AG09319 (cell line): ENCODE results near the gene CEACAM3.

ENCODE experiments used
- DNase-seq: peaks from one replicate; pipeline ENCODE4 v3.0.0-alpha.2; 2010; ENCODE audit warnings: low read depth; ENCODE audit errors: extremely low read depth
- TF ChIP-seq, protein P1 (sequence below): IDR thresholded peaks from 2 replicates; pipeline ENCODE4 v1.5.1; 2011; ENCODE audit warnings: low read depth, mild to moderate bottlenecking, inconsistent platforms, low read length, moderate library complexity

The CEACAM3 gene

DNA sequence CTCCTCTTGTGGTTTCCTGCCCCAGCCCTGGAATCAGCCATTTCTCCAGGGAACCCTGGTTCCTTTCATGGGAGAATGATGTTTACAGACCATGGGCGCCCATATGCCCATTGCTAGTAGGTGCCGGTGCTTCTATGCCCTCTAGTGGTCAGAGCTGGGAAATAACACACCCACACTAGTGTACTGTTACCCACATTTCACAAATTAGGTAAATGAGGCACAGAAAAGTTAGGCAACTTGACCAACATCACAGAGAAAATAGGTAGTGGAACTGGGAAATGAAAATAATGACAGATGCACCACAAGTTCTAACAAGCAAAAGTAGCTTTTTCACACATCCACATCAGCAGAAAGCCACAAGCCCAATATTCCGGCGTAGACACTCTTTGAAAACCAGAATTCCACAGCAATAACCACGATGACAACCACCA is 1.3 kb upstream of the CEACAM3 start:
- no peak for DNase-seq
- TF ChIP-seq, protein P1, sequence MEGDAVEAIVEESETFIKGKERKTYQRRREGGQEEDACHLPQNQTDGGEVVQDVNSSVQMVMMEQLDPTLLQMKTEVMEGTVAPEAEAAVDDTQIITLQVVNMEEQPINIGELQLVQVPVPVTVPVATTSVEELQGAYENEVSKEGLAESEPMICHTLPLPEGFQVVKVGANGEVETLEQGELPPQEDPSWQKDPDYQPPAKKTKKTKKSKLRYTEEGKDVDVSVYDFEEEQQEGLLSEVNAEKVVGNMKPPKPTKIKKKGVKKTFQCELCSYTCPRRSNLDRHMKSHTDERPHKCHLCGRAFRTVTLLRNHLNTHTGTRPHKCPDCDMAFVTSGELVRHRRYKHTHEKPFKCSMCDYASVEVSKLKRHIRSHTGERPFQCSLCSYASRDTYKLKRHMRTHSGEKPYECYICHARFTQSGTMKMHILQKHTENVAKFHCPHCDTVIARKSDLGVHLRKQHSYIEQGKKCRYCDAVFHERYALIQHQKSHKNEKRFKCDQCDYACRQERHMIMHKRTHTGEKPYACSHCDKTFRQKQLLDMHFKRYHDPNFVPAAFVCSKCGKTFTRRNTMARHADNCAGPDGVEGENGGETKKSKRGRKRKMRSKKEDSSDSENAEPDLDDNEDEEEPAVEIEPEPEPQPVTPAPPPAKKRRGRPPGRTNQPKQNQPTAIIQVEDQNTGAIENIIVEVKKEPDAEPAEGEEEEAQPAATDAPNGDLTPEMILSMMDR: peak; percentile 79

DNA sequence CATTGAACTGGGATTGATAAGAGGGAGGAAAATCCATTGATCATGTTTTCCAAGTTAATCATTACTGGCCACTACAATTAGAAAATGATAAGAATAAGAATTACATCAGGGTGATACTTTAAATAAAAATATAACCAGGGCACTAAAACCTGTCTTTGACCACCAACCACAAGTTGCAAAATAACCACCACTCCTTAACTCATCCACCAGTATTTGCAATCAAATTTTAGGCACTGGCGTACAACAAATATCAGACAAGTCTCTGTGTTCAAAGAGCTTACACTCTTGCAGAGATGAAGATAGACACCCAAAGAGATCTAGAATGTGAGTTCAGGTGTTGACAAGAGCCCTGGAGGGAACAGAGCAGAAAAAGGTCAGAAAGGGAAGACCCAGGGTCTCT is 514 bp downstream of the CEACAM3 start:
- TF ChIP-seq, protein P1: no peak
- no peak for DNase-seq

DNA sequence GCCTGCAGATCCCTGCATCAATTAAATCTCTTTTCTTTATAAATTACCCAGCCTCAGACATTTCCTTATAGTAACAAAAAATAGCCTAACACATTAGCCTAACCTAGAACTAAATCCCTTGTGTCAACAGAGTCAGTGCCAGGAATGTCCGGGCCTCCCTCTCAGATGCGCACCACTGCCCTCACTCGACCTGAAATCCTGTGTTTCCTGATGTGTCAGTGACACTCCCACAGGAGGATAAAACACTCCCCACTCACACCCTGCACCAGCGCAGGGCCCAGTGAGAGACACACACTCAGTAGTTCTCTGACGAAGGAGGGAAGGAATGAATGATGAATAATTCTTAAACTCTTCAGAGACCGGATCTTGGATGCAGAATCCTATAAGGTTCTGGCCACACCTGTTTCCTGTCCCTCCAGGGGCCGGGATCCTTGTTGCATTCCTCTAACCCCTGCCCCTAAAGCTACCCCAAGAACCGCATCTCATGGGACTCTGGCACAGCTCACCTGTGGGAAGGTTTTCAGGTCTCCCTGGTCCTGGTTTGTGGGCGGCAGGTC is 3.1 kb downstream of the CEACAM3 start:
- TF ChIP-seq, protein P1: no peak
- DNase-seq: no peak

DNA sequence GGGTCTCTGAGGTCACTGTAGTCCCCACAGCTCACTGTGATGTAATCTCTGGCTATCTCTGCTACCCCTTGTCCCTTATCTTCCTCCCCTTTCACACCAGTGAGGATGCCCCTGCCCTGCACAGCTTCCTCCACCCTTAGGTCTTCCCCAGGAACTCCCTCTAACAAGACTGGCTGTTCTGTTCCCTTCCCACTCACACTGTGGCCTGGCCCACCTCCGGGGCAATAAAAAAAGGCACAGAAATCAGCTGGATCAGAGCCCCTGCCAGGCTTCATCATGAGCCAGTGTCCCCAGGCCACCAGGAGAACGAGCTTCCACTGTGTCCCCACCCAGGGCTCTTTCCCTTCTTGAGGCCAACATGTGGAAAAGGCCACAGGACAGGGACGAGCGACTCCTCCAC is 4.6 kb downstream of the CEACAM3 start:
- TF ChIP-seq, protein P1: no peak
- no peak for DNase-seq

DNA sequence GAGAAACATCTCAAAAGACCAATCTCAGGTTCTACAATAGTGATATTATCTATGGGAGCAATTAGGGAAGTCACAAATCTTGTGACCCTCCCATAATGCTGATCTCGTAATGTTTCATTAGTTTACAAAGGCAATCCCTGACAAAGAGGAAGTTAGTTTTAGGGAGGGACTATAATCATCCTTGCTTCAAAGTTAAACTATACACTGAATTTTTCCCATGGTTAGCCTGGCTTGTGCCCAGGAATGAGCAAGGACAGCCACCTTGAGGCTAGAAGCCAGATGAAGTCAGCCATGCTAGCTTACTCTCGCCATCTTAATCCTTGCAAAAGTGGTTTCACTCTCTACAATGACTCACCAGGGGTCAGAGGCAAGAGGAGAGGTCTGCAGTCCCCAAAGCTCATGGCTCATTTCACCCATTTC is 5.4 kb downstream of the CEACAM3 start:
- DNase-seq: no peak
- TF ChIP-seq, protein P1: no peak

DNA sequence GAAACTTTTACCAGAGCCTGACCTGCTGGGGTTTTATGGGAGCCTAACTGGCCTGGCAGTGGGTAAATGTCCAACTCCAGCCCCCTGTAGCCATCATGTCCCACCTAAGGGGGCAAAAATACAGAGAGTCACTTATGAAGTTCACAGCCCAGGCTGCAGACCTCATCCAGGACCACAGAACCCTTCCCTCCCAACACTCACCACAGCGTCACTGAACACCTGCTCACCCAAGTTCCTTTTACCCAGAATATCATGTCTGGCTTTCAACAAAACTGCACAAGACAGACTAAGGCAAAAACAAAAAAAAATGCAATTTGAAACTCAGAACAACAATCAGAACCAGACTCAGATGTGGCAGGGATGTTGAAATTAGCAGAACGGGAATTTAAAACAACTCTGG is 6.4 kb downstream of the CEACAM3 start:
- no peak for DNase-seq
- TF ChIP-seq, protein P1: no peak

DNA sequence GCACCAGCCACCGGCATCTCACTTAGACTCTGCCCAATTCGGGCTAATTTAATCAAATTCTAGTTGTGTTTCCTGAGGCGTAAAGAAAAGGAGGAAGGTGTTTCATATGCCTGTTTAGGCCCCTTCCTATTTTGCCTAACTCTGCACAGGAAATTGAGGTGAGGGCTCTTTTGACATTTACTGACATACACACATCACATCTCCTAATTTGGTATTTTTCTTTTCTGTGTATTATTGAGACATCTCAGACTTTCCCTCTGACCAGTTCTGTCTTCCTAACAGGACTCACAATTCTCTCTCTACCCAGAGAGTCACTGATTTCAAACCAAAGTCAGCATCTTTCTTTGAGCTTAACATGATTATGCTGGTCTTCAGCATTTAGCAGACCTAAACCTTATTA is 7.9 kb downstream of the CEACAM3 start:
- TF ChIP-seq, protein P1: no peak
- no peak for DNase-seq
